Heart right ventricle (tissue), 16 donors: ENCODE results near the gene PERCC1. TPM values are rescaled to one million over a fixed set of nuclear protein-coding genes. Genes with fewer than 3 reads are reported as not detected.

Experiments used
- ATAC-seq, 8 donors: fragments of 200-7000 bp; cut with Tn5 transposase; one replicate each; pipeline ENCODE4 v1.9.1; 2020; ENCODE audit warnings: mild to moderate bottlenecking in 8 of 8, moderate library complexity in 8 of 8, moderate number of reproducible peaks in 1 of 8
- DNase-seq, 2 donors: peaks; one replicate each; pipeline ENCODE4 v3.0.0-alpha.2; 2020
- H3K27ac ChIP-seq, 10 donors: fragments of 200-600 bp; sonication (generic) in 2 of 10; one replicate each; pipeline versions ENCODE4 v1.5.0 to v1.8.0; 2020 to 2022; ENCODE audit warnings: mild to moderate bottlenecking in 3 of 10
- H3K27me3 ChIP-seq, 7 donors: fragments of 200-600 bp; one replicate each; pipeline ENCODE4 v1.8.0; 2021 to 2022; ENCODE audit warnings: mild to moderate bottlenecking in 2 of 7
- H3K36me3 ChIP-seq, 9 donors: fragments of 200-600 bp; sonication (generic) in 1 of 9; one replicate each; pipeline versions ENCODE4 v1.5.0 to v1.8.0; 2020 to 2022; ENCODE audit warnings: mild to moderate bottlenecking in 2 of 9
- H3K4me1 ChIP-seq, 9 donors: fragments of 200-600 bp; sonication (generic) in 1 of 9; one replicate each; pipeline versions ENCODE4 v1.5.0 to v1.8.0; 2020 to 2022; ENCODE audit warnings: mild to moderate bottlenecking in 4 of 9
- H3K4me3 ChIP-seq, 10 donors: fragments of 200-600 bp; sonication (generic) in 2 of 10; one replicate each; pipeline versions ENCODE4 v1.5.0 to v1.8.0; 2020 to 2022; ENCODE audit warnings: mild to moderate bottlenecking in 7 of 10, moderate library complexity in 2 of 10
- H3K9me3 ChIP-seq, 11 donors: fragments of 200-600 bp in 10 of 11; sonication (generic) in 2 of 11; one replicate each; pipeline versions ENCODE4 v1.5.0 to v1.8.0; 2013 to 2022; ENCODE audit warnings: mild to moderate bottlenecking in 2 of 11, control low read depth in 1 of 11, moderate library complexity in 1 of 11
- whole genome bisulfite sequencing, 2 donors: extraction: QIAGEN DNeasy Blood & Tissue Kit; methylation state at CpG; one replicate each; pipeline ENCODE4 v1.1.7; 2013; ENCODE audit warnings: inconsistent platforms in 1 of 2; 5-methylcytosine and 5-hydroxymethylcytosine counted together
- intact Hi-C, 10 donors: fragments of 100-400 bp; cut with DNase I; formaldehyde crosslinking; loops; one replicate each; pipeline versions ENCODE4 v1.11.1 to v1.14.2; 2022
- long read RNA-seq, 3 donors: library from polyadenylated mRNA; unstranded; transcript quantifications; one replicate each; pipeline ENCODE4 v2.0.0, GENCODE V29; 2020 to 2021
- polyA plus RNA-seq, 2 donors: library from polyadenylated mRNA; stranded (reverse); fragments of 200-250 nt; gene quantifications; one replicate each; pipeline ENCODE4 v1.2.3, GENCODE V29; 2013
- total RNA-seq, 10 donors: library from RNA; stranded (reverse); fragmentation: NEBNext Ultra II Directional in 3 of 10; extraction: Animal tissue kit (Norgen Biotek cat#: 25700) in 3 of 10; gene quantifications; one replicate each; pipeline versions ENCODE4 v1.2.1 to v1.2.4, GENCODE V29; 2021 to 2023
- TF ChIP-seq, protein P1 (sequence below), 9 donors: fragments of 200-600 bp; sonication (generic) in 2 of 9; IDR thresholded peaks; one replicate each; pipeline versions ENCODE4 v1.5.0 to v1.8.0; 2021 to 2022; ENCODE audit warnings: antibody characterized with exemption in 9 of 9, mild to moderate bottlenecking in 5 of 9, moderate library complexity in 1 of 9
- donor health status: Arrhythmogenic right ventricular cardiomyopathy.
- donor health status: ischemic (EF 13 %, LVEDD 7.1; RV severe dilation, severe dysfunction).
- donor health status: healthy with polysubstance abuse.
- donor health status: DM: no; HTN: yes; CAD: no.
- donor health status: DM: no; HTN: no; CAD: no.
- donor health status: ischemic (EF 25% LVEDD 6.9; RV normal size, moderate dysfunction).
- donor health status: ischemic (EF 25% LVEDD 5.7; RV mildly dilated, moderate dysfunction).
- donor health status: healthy.
- donor health status: DM: yes; HTN: yes; CAD: no.
- donor health status: Ischemic cardiomyopathy.
- donor health status: ischemic (EF 35%, LVEDD 5.7; RV mildly dilated, moderate dysfunction).
- donor health status: nonischemic (EF 11% LVEDD 7.7; RV severe dilation, severe dysfunction).
- donor health status: DM: yes; HTN: yes; CAD: no.
- donor health status: PGD.
- donor health status: ischemic (EF 29% LVEDD 5.4; RV normal size, mild dysfunction).
- donor health status: nonischemic (EF 23%, LVEDD 6.1; RV moderate dilation, normal function).

The PERCC1 gene
- total RNA-seq = under 1 TPM in 4 of 10 donors, not detected in 6; 0.32 to 0.61 (median 0.47) TPM
- polyA plus RNA-seq = under 1 TPM; 0.04 to 0.59 TPM
- long read RNA-seq, donor 1 = 0 reads
- long read RNA-seq, donor 2 = 0 reads
- long read RNA-seq, donor 3 = 0 reads

DNA sequence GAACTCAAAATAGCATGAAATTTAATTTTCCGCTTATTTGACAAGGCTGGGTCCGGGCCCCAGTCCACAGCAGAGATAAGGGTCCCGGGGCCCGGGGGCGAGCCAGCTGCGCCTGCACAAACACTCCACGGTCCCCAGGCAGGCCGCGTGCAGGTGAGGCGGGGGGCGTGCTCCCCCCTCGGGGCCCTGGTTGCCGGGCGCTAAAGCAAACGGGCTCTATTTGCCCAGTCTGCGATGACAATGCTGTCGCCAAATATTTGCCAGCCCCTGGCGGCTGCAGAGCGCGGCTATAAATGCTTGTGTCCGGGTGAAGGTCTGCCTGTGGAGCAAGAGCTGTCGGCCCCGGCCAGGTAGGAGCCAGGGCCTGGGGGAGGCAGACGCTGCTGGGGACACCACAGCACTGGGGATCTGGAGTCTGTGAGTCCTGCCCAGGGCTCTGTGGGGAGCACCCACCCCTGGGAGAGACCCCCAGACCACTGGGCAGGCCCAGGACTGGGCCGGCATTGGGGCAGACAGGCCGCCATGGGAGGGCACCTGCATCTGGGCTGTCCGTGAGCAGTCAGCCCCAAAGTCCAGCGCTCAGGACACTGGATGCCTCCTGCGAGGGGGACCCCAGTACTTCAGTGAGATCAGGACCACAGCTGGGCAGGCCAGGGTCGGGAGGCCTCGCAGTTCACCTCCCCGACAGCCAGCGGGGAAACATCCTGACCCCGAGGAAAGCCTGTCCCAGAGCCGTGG, at the start of gene PERCC1:
PERCC1 (plus strand) TSS at position 320 of the 738 bp plus-strand sequence. CDS start 1,516 bp downstream, outside the sequence.
- Histone ChIP-seq H3K27ac (peak within 1 kb of the TSS in 8 of 10 donors; percentile 65 to 87 (median 78)), H3K36me3 (peaks cover 0 to 7% (median 0%) of the 10 kb centered on the region in 9 donors), H3K4me3 (peak within 1 kb of the TSS in 6 of 10 donors; percentile 41 to 59 (median 50)), H3K4me1 (peaks cover 0 to 16% (median 6%) of the 10 kb centered on the region in 9 donors), H3K9me3 (no peaks in the 10 kb centered on the region), H3K27me3 (peaks cover 0 to 6% (median 0%) of the 10 kb centered on the region in 7 donors)
- intact Hi-C loops = no loop called here
- no peak for DNase-seq
- WGBS, 2 donors = 52 to 55% methylated on average over 35 of the region's 35 CpGs
- TF ChIP-seq, protein P1, sequence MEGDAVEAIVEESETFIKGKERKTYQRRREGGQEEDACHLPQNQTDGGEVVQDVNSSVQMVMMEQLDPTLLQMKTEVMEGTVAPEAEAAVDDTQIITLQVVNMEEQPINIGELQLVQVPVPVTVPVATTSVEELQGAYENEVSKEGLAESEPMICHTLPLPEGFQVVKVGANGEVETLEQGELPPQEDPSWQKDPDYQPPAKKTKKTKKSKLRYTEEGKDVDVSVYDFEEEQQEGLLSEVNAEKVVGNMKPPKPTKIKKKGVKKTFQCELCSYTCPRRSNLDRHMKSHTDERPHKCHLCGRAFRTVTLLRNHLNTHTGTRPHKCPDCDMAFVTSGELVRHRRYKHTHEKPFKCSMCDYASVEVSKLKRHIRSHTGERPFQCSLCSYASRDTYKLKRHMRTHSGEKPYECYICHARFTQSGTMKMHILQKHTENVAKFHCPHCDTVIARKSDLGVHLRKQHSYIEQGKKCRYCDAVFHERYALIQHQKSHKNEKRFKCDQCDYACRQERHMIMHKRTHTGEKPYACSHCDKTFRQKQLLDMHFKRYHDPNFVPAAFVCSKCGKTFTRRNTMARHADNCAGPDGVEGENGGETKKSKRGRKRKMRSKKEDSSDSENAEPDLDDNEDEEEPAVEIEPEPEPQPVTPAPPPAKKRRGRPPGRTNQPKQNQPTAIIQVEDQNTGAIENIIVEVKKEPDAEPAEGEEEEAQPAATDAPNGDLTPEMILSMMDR (IDR thresholded peaks at IDR 0.05) = no peak
- ATAC-seq = no peak

DNA sequence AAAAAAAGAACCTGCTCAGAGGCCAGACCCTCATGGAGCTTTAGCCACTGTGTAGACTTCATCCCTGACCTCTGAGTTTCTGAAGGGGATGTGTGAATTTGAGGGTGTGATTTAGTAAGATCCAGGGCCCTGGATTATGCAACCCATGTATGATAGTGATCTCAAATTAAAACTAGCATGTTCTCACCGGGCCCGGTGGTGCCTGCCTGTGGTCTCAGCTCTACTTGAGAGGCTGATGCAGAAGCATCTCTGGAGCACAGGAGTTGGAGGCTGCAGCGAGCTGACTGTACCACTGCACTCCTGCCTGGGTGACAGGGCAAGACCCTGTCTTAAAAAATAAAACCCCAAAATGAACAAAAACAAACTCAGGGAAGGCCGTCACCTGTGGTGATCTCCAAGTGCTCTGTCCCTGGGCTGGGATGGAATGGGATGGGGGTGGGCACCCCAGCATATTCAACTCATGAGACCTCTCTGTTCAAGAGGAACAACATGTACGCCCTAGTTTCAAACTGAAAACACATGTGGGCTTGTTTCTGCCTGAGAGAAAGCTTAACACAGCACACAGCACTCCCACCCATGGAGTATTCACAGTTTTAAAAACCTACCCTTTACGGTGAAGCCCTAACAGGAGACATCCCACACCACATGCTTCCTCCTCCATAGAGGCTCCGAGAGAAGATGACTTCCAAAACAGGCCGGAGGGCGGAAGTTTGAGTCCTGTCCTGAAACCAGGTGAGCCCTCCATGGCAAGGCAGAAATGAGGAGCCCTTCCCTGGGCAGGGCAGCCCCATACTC, 49.1 kb upstream of the PERCC1 start:
- intact Hi-C loops = no loop called here
- TF ChIP-seq, protein P1 (IDR thresholded peaks at IDR 0.05) = no peak
- ATAC-seq (no peak), DNase-seq (no peak)
- Histone ChIP-seq H3K9me3 (no peaks in the 10 kb centered on the region), H3K4me3 (no peak overlapping the region), H3K27ac (no peak overlapping the region), H3K4me1 (peaks cover 7 to 26% (median 17%) of the 10 kb centered on the region in 9 donors), H3K27me3 (no peaks in the 10 kb centered on the region), H3K36me3 (peaks cover 0 to 64% (median 9%) of the 10 kb centered on the region in 9 donors)
- WGBS, 2 donors = 94 to 95% methylated on average over 9 of the region's 9 CpGs

DNA sequence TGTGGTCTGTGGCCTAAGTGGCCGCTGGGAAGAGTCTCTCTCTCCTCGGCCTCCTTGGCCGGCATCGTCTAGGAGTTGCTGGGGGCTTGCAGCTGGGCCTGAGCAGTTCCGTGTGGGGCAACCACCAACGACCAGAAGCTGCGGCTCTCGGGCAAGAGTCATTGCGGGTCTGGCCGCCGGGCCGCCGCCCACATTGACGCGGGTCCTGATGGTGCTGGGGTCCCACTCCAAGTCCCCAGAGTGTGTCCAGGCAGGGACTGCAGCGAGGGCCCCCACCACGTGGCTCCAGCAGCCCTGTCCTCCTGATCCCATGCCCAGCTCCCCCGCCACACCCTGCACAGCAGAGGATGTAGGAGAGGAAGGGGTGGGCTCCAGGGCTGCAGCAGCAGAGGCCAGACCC, 47.3 kb upstream of the PERCC1 start:
- peaks cover 0 to 80% (median 9%) of the 10 kb centered on the region in 9 donors for H3K36me3 ChIP-seq

DNA sequence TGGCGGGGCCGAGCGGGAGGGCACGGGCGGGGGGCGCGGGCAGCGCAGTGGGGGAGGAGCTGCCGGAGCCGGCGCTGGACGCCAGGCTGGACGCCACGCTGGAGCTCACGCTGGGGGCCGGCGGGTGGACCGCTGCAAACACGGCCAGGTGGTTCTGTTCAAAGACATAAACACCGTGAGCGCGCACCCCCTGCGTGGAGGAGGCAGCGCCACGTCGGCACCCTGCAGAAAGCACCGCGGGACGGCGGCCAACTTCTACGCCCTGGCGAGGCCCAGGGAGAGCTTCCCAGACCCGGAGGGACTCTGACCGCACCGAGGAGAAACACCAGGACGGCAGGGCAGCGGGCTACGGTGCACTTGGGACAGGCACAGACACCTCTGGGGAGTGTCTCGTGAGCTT, 45.6 kb upstream of the PERCC1 start:
- Histone ChIP-seq H3K9me3 (no peaks in the 10 kb centered on the region), H3K27ac (no peak overlapping the region), H3K4me3 (no peak overlapping the region), H3K4me1 (peaks cover 0 to 2% (median 0%) of the 10 kb centered on the region in 9 donors), H3K27me3 (no peaks in the 10 kb centered on the region), H3K36me3 (peaks cover 0 to 96% (median 11%) of the 10 kb centered on the region in 9 donors)
- TF ChIP-seq, protein P1 (IDR thresholded peaks at IDR 0.05) = no peak
- intact Hi-C loops = no loop called here
- no peak for DNase-seq
- WGBS, 2 donors = 96 to 97% methylated on average over 39 of the region's 39 CpGs
- ATAC-seq = peak in 1 of 8 donors; percentile 5

More for the DNA sequence above, 47.3 kb upstream of the PERCC1 start:
- H3K4me3 ChIP-seq = no peak overlapping the region
- intact Hi-C loops = no loop called here
- ATAC-seq (no peak), DNase-seq (no peak)
- TF ChIP-seq, protein P1 (IDR thresholded peaks at IDR 0.05) = no peak
- peaks cover 3 to 16% (median 8%) of the 10 kb centered on the region in 9 donors for H3K4me1 ChIP-seq
- H3K27me3 ChIP-seq = no peaks in the 10 kb centered on the region
- no peaks in the 10 kb centered on the region for H3K9me3 ChIP-seq
- no peak overlapping the region for H3K27ac ChIP-seq
- WGBS, 2 donors = 92 to 94% methylated on average over 18 of the region's 18 CpGs
